GM19099 (cell line): ENCODE data around the gene CACNA1B.

ENCODE experiments used
- POLR2A ChIP-seq: IDR thresholded peaks from 3 replicates; pipeline ENCODE4 v1.6.1; 2011; ENCODE audit warnings: low read depth; ENCODE audit not compliant: insufficient read length; ENCODE audit errors: extremely low read depth

Gene CACNA1B

DNA sequence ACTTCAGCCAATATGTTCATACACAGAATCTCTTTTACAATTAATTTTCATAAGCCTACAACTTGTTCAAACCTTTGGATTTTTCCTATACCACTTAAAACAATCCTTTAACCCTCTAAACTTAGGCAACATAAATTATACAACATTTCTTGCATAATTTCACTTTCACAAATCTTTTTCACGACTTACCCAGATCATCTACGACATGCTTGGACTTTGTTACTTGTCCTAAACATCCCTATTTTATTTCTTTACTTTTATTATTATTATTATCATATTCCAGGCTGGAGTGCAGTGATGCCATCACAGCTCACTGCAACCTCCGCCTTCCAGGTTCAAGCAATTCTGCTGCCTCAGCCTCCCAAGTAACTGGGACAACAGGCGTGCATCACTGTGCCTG, 68.0 kb downstream of the CACNA1B start:
- no peak for TF ChIP-seq POLR2A

DNA sequence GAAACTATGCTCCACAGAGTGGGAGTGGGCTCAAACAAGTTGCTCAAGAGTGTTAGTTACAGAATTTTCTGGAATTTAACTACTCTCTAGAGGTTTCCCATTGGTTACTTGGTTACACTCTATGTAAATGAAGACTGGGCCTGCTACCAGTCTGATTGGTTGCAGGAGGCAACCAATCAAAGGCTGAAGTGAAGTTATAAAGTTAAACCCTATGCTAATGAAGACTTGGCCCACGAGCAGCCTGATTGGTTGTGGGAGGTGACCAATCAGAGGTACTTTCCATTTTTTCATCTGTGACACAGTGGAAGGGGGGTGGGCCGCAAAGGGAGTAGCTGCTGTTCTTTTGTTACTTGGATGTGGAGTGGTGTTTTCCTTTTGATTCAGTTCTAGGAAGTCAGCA, 69.4 kb downstream of the CACNA1B start:
- no peak for TF ChIP-seq POLR2A

DNA sequence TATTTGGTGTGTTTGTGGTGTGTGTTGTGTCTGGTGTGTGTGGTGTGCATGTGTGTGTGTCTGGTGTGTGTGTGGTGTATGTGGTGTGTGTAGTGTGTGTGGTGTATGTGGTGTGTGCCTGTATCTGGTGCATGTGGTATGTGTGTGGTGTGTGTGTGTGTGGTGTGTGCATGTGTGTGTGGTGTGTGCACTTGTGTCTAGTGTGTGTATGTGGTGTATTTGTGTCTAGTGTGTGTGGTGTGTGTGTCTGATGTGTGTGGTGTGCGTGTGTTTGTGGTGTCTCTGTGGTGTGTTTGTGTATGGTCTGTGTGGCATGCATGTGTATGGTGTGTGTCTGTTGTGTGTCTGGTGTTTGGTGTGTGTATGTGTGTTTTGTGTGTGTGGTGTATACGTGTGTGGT, 71.1 kb downstream of the CACNA1B start:
- no peak for TF ChIP-seq POLR2A

DNA sequence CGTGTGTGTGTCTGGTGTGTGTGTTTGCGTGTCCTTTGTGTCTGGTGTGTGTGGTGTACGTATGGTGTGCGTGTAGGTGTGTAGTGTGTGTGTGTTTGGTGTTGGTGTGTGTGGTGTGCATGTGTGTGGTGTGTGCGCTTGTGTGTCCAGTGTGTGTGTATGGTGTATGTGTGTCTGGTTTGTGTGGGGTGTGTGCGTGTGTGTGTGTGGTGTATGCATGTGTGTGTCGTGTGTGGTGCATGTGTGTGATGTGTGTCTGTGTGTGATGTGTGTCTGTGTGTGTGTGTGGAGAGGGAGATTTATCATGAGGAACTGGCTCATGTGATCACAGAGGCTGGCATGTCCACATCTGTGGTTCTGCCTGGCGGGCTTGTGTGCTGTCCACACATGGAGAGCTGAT, 71.7 kb downstream of the CACNA1B start:
- TF ChIP-seq POLR2A, result no peak

DNA sequence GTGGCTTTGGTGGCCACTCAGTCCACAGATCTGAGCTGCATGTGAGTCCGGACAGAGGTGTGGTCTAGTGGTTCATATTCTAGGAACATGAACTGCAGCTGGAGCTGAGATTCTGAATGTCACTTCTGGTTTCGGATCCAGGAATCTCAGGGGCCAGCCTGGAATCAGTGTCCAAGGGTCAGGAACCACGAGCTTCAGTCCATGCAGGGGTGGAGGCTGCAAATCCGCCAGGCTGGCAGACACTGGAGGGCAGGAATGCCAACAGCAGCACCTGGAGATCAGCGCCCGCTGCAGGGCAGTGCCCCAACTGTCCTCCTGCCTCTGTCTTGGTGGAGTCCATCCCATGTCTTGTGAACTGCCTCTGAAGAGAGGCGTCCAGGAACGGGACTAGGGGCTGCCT, 73.5 kb downstream of the CACNA1B start:
- TF ChIP-seq POLR2A, result no peak

DNA sequence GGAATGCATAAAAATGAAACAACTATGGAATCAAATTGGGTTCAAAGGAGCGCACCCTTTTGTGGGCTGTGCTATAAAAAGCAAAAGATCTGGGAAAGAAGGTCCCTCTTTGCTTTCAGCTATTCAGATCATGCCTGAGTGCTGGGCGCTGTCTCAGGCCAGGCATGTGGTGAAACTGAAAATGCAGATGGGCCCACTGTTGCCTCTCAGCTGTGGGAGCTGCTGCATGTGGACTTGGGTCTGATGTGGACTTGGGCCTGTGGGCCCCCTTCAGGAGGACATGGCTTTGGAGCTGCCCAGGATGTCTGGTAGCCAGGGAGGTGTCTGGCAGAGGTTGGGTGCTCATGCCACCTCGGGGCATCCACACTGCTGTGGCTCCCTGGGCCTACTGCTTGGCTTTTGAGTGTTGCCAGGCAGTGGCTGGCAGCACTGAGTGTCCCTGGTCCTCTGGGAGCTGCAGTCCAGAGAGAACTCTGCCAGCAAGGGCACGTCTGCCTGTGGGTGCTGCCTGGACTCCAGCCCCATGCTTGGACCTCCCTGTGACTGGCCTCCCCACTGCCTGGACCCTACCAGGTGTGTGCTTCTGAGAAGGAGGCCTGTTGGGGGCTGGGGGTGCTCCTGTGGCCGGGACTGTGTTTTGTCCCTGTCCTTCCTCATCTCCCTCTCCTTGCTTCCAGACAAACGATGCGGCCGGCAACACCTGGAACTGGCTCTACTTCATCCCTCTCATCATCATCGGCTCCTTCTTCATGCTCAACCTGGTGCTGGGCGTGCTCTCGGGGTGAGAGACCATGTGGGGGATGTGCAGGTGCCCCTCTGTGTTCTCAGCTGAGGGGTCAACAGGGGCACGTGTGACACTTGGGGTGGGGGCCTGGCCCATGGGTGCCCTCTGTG, 74.3 kb downstream of the CACNA1B start:
- TF ChIP-seq POLR2A, result no peak

DNA sequence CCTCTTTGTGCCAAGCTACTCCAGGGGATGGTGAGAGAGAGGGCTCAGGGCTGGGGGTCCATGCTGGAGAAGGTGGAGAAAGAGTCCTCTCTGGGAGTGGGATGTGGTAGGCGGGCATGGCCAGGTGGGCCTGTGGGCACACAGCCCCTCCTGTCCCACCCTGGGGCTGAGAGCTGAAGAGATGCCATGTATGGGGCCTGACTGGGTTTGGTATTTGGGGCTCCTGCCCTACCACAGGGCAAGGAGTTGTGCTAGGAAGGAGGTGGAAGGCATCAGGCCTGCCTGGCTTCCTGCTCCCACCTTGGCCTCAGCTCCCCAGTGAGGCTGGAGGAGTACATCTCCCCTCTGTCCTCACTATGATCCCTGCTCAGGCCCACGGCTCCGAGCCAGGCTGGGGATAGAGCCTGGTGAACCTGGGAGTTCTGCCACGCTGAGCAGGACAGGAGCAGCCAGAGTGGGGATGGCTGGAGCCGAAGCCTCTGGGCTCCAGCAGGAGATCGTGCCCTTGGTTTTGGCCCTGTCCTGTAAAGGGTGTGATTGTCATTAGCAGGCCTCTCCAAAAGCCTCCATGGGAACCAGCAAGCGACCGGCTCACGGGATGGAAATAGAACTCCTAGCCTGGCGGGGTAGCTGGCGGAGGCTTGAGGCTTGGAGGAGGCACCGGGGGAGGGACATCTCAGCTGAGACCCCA, 75.5 kb downstream of the CACNA1B start:
- TF ChIP-seq POLR2A, result no peak

DNA sequence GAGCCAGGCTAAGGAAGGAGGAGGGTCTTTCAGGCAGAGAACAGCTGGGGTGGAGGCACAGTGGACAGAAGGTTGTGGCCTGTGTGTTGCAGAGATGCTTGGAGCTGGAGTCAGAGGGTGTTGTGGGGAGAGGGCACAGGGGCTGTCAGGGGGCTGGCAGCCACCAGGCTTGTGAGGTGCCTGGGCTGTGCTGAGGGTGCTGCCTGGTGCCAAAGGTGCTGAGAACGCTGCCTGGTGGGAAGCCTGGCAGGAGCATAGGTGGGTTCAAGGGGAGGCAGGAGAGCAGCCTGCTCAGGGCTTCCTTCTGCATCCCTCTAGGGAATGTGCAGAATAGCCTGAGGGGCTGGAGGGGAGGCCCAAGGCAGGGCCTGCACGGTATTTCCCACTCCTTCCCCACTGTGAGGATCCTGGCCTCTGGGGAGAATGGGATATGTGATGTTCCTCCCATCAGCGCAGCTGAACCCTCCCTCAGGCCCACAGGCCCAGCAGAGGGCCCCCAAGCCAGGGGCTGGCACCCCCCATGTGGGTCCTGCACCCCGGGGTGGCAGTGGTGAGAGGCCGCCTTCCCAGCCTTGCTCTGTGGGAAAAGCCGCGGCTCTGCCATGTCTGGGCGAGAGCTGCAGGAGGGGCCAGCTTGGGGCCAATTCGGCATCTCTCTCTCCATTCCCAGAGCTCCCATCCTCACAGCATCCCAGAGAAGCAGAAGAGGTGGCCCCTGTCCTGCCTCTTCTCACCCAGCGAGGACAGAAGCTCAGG, 76.3 kb downstream of the CACNA1B start:
- TF ChIP-seq POLR2A, result no peak

DNA sequence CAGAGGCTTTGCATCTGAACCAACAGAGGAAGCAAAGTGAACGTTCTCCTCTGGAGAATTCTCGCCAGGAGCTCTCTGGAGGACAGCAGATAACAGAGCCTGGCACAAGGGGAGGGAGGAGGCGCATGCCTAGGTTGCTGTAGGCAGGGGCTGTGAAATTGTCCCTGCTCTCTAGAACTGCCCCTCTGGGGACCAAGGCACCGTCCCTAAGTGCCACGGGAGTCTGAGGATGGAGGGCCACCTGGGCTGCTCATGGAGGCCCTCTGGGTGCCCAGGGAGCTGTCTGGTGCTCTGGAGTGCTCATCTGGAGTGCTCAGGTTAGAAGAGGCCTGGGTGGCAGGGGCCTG, 77.6 kb downstream of the CACNA1B start:
- TF ChIP-seq POLR2A, result no peak

DNA sequence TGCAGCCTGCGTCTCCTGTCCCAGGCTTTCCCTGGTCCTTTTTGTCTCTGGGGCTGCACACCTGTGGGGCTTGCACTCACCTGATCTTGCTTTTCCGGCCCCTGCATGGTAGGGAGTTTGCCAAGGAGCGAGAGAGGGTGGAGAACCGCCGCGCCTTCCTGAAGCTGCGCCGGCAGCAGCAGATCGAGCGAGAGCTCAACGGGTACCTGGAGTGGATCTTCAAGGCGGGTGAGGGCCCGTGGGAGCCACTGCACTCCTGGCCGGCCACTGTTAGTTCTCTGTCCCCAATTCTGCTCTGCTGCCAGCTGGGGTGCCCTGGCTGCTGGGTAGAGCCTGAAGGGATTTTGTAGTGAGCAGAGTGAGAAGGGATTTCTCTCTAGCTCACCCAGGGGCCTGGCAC, 78.0 kb downstream of the CACNA1B start:
- no peak for TF ChIP-seq POLR2A

DNA sequence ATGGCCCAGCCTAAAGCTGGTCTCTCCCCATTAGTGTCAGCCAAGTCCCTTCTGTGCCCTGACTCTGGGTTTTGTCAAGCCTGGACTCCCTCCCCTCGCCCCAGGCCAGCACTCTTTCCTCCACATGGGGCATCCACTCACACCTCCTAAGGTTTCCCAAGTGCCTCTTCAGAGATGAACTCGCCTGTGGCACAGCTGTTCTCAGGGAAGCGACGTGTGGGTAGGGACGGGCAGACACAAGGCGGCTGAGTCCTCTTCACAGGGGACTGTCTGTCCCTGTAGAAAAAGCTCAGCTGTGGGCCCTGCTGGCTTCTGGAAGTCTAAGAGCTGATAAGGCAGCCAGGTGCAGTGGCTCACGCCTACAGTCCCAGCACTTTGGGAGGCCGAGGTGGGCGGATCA, 78.5 kb downstream of the CACNA1B start:
- TF ChIP-seq POLR2A, result no peak

DNA sequence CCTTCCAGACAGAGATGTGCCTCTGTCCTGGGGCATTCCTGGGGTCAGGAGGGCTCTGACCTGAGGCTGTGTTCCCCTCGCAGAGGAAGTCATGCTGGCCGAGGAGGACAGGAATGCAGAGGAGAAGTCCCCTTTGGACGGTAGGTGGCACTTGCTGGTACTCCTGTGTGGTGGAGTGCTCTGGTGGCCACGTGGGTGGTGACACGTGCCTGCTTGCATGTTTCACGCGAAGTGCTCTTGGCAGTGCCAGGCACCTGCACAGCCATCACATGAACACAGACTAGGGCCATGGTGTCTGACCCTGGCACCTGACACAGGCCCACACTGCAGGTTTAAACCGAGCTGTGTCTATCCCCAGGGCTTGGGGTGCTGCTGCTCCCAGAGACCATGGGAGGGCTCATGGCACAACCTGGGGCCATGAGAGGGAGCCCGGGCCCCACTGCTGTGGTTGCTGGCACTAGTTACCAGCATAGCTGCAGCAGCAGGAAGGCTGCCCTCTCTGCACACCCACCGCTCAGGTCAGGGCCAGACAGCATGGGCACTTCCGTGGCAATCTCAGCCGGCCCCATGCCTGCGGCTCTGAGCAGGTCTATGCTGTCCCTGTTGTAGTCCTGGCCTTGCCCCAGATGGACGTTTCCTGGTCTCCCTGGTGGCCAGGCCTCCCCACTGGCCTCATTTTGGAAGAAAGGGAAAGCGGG, 79.3 kb downstream of the CACNA1B start:
- TF ChIP-seq POLR2A, result no peak

DNA sequence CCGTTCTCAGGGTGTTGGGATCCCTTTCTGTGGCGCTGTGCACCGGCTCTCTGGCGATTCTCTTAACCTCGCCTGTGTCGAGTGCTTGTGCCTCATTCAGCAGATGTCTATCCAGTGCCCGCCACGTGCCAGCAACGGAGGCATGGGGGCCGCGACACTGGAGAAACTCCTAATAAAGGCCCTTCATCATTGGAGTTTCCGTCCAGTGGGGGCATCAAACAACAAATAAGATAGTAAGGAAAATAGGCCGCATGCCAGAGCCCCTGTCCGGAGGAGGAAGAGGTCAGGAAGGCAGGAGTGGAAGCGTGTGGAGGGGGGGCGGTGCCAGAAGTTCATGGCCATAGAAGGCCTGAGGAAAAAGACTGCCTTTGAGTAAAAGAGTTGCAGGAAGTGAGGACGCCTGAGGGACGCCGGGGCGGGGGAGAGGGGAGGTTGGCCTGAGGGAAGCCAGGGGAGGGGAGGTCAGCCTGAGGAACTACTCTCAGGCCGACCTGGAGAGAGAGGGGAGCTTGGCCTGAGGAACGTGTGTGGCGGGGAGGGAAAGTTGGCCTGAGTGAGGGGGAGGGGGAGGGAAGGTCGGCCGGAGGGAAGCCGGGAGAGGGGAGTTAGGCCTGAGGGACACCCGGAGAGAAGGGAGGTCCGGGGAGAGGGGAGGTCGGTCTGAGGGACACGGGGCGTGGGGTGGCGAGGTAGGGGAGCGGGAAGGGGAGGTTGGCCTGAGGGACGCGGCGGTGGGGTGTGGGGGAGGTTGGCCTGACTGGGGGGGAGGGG, 82.2 kb downstream of the CACNA1B start:
- no peak for TF ChIP-seq POLR2A

DNA sequence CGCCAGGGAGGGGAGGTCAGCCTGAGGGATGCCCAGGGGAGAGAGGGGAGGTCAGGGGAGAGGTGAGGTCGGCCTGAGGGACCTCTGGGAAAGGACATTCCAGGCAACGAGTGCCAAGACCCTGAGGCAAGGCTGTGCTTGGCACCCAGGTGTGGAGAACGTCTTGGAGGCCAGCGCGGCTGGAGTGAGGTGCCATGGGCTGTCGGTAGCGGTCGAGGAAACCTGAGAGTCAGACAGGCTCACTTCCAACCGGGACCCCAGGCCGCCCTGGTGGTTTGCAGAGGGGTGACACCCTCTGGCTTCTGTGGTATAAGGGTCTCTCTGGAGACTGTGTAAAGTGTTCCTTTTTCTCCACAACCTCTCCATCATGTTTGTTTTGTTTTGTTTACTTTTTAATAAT, 82.9 kb downstream of the CACNA1B start:
- TF ChIP-seq POLR2A, result no peak
